ENCODE results near the gene UTP18. TPM values are rescaled to one million over a fixed set of nuclear protein-coding genes. Genes with fewer than 3 reads are reported as not detected.
A peak's percentile ranks its signal among the peaks of the same experiment; 100 is the strongest.

Gene UTP18
- total RNA-seq: 10 to 100 TPM; 12.8 to 44.9 (median 25.7) TPM

DNA sequence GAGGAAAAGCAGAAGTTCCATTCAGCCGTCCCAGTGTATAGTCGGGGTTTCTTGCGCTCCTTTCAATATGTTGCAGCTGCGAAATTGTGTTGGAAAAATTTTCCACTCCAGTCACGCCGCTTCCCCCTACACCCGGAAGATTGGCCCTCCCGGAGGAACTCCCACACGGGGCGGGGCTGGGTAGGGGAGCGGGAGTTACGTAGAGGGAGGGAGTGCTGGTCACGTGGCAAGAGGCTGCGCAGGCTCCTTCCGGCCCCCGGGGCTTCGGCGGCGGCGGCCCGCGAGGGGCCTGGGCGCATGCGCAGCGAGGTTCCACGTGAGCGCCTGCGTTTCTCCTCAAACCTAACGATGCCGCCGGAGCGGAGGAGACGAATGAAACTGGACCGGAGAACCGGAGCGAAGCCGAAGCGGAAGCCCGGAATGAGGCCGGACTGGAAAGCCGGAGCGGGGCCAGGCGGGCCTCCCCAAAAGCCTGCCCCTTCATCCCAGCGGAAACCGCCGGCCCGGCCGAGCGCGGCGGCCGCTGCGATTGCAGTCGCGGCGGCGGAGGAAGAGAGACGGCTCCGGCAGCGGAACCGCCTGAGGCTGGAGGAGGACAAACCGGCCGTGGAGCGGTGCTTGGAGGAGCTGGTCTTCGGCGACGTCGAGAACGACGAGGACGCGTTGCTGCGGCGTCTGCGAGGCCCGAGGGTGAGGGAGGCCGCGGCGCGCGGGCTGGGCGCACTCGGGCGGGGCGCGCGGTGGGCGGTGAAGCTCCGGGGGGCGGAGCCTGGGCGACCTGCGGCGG lies at the start of gene UTP18:
Gene UTP18, plus strand, starts transcription at position 310 of the 787 bp plus-strand sequence. Its CDS starts 39 bp downstream, at position 349.
- Histone ChIP-seq H3K4me1 (peaks cover 0 to 5% of the 10 kb centered on the region in 2 donors), H3K27me3 (no peaks in the 10 kb centered on the region), H3K36me3 (no peaks in the 10 kb centered on the region), H3K9me3 (no peaks in the 10 kb centered on the region), H3K27ac (peak within 1 kb of the TSS; percentile 97 to 99), H3K4me3 (peak within 1 kb of the TSS; percentile 87 to 100)
- TF ChIP-seq, protein P1, sequence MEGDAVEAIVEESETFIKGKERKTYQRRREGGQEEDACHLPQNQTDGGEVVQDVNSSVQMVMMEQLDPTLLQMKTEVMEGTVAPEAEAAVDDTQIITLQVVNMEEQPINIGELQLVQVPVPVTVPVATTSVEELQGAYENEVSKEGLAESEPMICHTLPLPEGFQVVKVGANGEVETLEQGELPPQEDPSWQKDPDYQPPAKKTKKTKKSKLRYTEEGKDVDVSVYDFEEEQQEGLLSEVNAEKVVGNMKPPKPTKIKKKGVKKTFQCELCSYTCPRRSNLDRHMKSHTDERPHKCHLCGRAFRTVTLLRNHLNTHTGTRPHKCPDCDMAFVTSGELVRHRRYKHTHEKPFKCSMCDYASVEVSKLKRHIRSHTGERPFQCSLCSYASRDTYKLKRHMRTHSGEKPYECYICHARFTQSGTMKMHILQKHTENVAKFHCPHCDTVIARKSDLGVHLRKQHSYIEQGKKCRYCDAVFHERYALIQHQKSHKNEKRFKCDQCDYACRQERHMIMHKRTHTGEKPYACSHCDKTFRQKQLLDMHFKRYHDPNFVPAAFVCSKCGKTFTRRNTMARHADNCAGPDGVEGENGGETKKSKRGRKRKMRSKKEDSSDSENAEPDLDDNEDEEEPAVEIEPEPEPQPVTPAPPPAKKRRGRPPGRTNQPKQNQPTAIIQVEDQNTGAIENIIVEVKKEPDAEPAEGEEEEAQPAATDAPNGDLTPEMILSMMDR (IDR thresholded peaks at IDR 0.05): peak in 1 of 4 experiments; percentile 1
- peak; percentile 66 to 68 for TF ChIP-seq POLR2A (IDR thresholded peaks at IDR 0.05)
- DNase-seq: peak; percentile 96 to 97
- intact Hi-C loops (cut with DNase I; ENCODE audit: low total_unique reads): no loop called here

DNA sequence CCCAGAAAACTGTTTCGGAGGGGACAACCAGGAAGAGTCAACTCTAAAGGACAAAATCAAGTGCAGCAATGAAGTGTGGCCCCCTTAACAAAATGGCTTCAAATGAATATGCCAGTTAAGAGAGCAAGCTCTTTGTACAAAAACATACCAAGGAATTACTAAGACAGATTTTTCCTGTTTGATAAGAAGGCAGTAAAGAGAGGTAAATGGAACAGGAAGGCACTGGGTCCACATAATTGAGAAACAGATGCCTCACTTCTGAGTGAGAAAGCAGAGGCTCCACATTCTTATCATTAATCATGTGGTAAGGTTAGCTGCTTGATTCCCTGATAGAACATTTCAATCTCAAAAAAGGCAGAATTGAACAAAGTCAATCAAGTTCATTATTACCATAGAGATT lies 45.4 kb upstream of the UTP18 start:
- H3K9me3 ChIP-seq: no peaks in the 10 kb centered on the region
- H3K36me3 ChIP-seq: no peaks in the 10 kb centered on the region

DNA sequence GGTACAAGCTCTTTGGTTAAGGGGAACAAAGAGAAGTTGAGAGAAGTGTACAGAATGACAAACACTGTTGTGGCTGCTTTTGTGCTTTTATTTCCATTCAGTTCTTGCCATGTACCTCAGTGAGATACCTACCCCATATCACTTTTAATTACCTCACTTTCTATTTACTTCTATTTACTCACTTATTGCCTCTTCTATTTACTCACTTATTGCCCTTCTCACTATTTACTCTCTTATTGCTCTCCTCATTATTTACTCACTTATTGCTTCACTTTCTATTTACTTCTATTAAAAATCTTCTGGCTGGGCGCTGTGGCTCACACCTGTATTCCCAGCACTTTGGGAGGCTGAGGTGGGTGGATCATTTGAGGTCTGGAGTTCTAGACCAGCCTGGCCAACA lies 42.4 kb upstream of the UTP18 start:
- Histone ChIP-seq H3K4me3 (no peak overlapping the region), H3K27ac (no peak overlapping the region), H3K27me3 (no peaks in the 10 kb centered on the region), H3K4me1 (no peaks in the 10 kb centered on the region), H3K9me3 (no peaks in the 10 kb centered on the region), H3K36me3 (no peaks in the 10 kb centered on the region)
- DNase-seq: no peak
- TF ChIP-seq POLR2A (IDR thresholded peaks at IDR 0.05): no peak
- TF ChIP-seq, protein P1 (IDR thresholded peaks at IDR 0.05): no peak
- intact Hi-C loops (cut with DNase I; ENCODE audit: low total_unique reads): no loop called here

More for the DNA sequence above, 45.4 kb upstream of the UTP18 start:
- Histone ChIP-seq H3K27ac (no peak overlapping the region), H3K4me1 (no peaks in the 10 kb centered on the region), H3K27me3 (no peaks in the 10 kb centered on the region), H3K4me3 (no peak overlapping the region)
- no peak for TF ChIP-seq POLR2A (IDR thresholded peaks at IDR 0.05)
- TF ChIP-seq, protein P1 (IDR thresholded peaks at IDR 0.05): no peak
- DNase-seq: no peak
- intact Hi-C loops (cut with DNase I; ENCODE audit: low total_unique reads): no loop called here

GRCh38 chr17:51221322-51221721 lies 39.0 kb upstream of the UTP18 start:
- Histone ChIP-seq H3K4me3 (no peak overlapping the region), H3K36me3 (no peaks in the 10 kb centered on the region), H3K4me1 (no peaks in the 10 kb centered on the region), H3K27ac (no peak overlapping the region), H3K9me3 (no peaks in the 10 kb centered on the region), H3K27me3 (no peaks in the 10 kb centered on the region)
- no peak for DNase-seq
- intact Hi-C loops (cut with DNase I; ENCODE audit: low total_unique reads): no loop called here
- TF ChIP-seq POLR2A (IDR thresholded peaks at IDR 0.05): no peak
- TF ChIP-seq, protein P1 (IDR thresholded peaks at IDR 0.05): no peak

Measured in uterus (tissue), 4 donors.